Transverse colon (tissue), 4 donors: ENCODE results near the gene RIMBP2.

Experiments
- EP300 ChIP-seq: sonication (generic); formaldehyde crosslinking; IDR thresholded peaks from one replicate; pipeline ENCODE4 v1.6.1; 2017; ENCODE audit warnings: antibody characterized with exemption, low read depth
- POLR2A ChIP-seq: fragments of 450-650 bp; IDR thresholded peaks from one replicate; pipeline ENCODE4 v1.6.1; 2016; ENCODE audit warnings: antibody characterized with exemption, mild to moderate bottlenecking, moderate library complexity
- POLR2AphosphoS5 ChIP-seq, 3 donors: sonication (generic); formaldehyde crosslinking; IDR thresholded peaks; one replicate each; pipeline ENCODE4 v1.6.1; 2016; ENCODE audit warnings: antibody characterized with exemption in 3 of 3
- TF ChIP-seq, protein P1 (sequence below), 5 experiments: fragments of 200-600 bp in 3 of 5; fragments of 450-650 bp in 2 of 5; sonication (generic) in 3 of 5; IDR thresholded peaks; 1 replicate in 2 of 5; 2 replicates in 3 of 5; pipeline ENCODE4 v1.5.1; 2016 to 2017; ENCODE audit warnings: antibody characterized with exemption in 5 of 5, inconsistent platforms in 3 of 5, mild to moderate bottlenecking in 2 of 5, moderate library complexity in 1 of 5

DNA sequence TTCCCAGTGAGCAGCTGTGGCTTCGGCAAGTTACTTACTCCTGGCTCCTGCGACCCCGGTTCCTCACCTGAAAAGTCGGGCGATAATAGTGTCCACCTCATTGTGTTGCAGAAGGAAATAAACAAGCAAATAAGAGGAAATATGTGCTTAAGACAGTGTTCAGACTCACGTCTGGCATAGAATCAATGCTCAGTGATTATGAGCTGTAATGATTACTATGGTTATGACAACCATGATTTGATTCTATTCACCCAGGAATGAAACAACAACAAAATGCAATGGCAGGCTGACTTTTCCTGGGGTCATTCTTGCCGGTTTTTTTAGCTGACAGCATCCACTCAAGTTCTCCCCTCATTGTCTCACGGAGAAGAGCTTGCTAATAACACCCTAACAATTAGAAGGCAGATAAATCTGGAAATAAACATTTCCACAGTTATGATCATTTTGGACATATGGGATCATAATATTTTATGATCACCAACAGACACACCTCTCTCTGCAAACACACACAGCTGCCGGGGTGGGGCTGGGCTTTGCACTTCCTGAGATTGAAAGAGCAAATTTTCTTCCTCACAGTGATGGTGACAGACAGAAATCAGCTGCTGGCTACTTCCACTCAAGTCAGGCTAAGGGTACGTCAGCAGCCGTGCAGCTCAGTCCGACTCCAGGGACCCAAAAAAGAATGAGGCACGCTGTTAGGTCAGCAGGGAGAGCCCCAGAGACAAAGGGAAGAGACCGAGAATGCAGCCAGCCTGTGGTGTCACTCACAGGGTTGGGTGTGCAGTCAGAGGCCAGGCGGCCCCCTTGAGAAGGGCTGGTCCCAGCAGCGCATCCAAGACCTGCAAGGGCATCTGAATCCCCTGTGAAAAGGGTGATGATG lies 158.0 kb downstream of the RIMBP2 start:
- TF ChIP-seq POLR2A (no peak), EP300 (no peak), POLR2AphosphoS5 (IDR thresholded peaks at IDR 0.05) (peak in 2 of 3 donors; percentile 10 to 35)
- TF ChIP-seq, protein P1, sequence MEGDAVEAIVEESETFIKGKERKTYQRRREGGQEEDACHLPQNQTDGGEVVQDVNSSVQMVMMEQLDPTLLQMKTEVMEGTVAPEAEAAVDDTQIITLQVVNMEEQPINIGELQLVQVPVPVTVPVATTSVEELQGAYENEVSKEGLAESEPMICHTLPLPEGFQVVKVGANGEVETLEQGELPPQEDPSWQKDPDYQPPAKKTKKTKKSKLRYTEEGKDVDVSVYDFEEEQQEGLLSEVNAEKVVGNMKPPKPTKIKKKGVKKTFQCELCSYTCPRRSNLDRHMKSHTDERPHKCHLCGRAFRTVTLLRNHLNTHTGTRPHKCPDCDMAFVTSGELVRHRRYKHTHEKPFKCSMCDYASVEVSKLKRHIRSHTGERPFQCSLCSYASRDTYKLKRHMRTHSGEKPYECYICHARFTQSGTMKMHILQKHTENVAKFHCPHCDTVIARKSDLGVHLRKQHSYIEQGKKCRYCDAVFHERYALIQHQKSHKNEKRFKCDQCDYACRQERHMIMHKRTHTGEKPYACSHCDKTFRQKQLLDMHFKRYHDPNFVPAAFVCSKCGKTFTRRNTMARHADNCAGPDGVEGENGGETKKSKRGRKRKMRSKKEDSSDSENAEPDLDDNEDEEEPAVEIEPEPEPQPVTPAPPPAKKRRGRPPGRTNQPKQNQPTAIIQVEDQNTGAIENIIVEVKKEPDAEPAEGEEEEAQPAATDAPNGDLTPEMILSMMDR (IDR thresholded peaks at IDR 0.05) = no peak
